Measurements from ENCODE around the gene CFAP97.

The CFAP97 gene

DNA sequence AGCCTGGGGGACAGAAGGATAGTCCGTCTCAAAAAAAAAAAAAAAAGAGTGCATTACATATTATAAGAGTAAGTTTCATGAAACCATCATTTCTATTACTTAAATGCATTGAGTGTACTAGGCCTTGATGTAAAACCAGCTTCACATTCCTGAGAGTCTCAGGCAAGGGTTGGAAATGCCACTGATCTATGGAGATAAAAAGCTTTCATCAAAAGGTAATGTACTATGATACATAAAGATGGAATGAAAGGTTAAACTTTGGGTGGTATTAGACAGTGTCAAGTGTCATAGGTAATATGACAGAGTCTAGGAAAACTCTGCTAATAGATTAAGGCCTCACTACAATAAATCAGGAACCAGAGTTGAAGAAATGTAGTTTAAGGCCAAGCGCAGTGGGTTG lies 7.4 kb downstream of the CFAP97 start:
- DNase-seq, result no peak

DNA sequence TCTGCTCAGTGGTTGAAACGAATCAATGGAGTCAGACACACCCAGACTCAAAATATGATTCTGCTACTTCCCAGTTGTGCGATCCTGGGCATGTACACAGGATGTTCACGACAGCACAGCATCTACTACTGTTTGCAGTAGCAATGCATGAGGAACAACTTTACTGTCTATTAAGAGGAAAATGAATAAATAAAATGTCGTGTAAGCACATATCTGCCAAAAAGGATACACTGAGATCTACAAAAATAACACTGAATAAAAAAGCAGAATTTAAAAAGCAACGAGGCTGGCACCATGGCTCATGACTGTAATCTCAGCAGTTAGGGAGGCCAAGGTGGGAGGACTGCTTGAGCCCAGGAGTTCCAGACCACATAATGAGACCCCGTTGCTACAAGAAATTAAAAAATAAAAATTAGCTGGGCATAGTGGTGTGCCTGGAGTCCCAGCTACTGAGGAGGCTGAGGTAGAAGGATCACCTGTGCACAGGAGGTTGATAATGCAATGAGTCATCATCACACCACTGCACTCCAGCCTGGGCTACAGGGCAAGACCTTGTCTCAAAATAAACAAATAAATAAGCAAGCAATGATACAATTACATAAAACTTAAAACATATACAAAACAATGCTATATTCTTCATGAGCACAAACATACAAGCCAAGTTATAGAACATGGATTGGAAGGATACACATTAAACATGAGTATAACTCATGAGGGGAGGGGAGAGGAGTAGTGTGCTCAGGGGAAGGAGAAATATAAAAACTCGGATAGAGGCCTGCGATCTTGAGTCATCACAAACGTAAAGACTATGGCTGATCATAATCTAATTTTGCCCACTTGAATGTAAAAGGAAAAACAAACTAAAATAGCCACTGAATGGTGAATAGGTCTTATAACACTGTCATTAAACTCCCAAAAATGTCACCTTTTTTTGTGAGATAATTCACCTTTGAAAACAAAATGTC lies 8.6 kb downstream of the CFAP97 start:
- no peak for DNase-seq

DNA sequence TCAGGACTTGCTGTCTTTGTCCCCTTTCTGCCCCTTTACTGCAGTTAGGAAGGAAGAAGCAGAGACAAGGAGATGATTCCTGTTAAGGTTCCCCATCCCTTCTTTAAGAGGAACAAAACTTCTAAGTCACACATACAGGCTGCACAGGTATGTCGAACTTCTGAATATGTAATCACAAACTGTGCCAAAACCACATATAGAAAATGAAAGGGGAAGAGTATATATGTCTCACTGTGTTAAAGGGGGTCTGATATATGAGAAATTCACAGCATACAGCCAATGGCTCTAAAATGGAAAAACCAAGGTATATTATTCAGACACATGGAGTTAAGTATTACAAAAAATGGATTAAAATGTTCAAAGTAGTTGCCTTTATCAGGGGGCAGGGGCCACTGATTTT lies 11.7 kb downstream of the CFAP97 start:
- no peak for DNase-seq

DNA sequence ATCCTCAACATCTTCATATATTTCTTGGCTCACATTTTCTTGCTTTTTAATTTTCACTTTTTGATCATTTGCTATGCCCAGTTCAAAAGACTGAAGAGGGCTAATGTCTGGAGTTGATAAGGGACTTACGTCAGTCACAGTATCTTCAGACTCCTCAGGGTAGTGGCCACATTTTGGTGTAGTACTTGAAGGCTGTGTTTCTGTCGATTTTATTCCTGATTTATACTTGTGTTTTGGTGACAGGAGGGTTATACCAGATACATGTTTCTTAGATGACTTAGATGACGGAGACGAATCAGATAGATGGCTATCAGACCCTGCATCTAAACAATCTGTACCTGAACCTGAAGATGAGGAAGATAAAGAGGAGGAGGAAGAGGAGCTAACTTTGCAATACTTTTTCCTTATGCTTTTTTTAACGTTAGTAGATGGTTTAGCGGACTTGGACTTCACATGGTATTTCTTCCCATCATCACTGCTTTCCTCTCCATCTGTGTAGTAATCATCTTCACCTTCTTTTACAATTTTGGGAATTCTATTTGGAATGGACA lies 13.4 kb downstream of the CFAP97 start:
- no peak for DNase-seq

DNA sequence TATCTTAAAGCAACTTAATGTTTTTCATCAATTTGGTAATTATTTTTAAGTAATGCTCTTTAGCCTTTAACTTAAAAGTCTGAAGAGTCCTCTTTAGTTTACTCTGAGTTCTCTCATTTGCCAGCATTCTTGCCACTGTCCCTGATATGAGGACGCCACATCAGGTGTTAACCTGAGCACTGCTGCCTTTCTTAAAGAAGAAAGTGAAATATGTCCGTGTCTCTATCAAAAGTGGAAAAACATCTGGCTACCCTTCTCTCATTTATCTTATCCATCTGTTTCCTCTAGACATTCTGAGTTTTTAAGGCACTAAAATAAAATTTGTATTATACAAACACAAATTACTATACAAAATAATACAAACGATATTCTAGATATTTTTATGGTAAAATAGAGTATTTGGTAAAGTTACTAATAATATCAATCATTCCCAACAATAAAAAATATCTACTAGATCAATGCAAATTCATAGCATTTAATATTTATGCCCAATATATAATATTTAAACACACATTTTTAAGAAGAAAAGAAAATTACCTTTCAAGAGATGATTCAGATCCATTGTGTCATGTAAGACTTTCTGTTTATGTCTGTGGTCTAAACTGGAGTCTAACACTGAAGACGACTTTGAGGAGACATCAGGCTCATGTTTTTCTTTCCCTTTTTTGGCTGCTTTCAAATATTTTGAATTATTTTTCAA lies 14.0 kb downstream of the CFAP97 start:
- DNase-seq, result no peak

DNA sequence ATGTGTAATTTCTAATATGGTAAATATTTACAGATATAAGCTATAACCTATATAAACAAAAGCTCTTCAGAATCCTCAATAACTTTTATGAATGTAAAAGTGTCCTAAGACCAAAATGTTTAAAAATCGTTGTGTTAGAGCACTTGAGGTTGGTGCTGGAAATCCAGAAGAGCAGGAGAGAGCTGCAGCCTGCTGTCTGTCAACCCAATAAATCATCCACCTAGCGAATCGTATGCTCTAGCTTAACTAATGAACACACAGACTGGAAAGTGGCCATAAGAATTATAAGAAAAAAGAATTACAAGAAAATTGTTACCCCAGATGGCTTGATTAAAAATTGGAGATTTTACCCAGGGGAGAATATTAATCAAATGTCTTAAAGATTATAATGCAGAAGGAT lies 17.0 kb downstream of the CFAP97 start:
- peak in 1 of 2 experiments; percentile 7 for DNase-seq

DNA sequence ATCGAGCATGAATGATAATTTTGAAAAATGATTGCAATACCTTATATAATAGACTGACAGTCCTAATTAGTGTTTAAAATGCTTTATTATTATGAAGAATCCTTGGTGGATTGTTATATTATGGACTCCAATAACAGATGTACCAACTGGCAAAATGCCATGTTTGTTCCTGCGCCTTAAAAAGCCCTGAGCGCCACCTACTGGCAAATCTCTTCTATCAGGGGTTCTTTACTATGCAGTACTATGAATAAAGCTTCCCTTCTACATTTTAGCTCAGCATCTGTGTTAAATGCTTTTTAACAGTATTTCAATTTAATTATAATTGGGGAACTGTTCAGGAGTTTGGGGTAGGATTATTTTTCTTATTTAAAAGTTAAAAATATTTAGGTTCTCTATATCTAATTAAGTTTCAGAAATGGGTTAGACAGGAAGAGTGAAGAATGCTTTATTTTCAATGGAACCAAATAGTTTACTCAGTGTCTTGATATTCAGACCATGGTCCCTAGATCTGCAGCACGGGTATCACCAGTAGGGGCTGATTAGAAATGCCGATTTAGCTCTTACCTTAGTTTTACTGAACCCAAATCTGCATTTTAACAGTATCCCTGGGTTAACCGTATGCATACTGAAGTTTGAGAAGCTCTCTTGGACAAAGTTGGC lies 20.0 kb downstream of the CFAP97 start:
- DNase-seq, result peak; percentile 40 to 76

DNA sequence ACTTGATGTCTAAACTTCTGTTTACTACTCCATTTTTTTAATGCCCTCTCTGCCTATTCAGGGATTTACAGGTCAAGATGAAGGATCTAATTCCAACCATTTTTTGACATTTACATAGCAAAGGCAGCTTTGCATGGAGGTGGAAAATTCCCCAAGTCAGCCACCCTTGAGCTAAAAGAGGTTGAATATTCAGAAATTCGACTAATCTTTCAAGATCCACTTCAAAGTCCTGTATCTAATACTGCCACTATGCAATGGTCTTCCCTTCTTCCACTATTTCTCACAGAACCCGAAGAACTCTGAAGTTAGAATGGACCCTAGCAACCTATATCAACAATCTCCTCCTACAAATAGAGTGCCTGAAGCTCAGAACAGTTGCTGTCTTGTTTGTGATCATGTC lies 21.6 kb downstream of the CFAP97 start:
- no peak for DNase-seq

DNA sequence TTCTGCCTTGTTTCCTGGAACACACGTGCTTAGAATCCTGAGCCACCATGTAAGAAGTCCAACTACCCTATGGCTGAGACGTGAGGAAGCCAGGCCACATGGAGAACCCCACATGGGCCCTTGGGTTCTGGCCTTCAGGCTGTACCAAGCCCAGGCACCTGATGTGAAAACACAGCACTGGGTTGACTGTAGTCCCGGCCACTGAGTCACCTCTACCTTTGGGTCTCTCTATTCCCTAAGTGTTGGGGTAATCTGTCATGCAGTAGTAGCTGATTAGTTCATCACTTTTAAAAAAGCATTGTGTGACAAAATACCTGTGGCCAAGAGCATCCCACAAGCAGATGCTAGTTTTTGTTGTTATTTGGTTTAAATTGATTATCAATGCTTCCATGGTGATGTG lies 24.3 kb downstream of the CFAP97 start:
- DNase-seq, result no peak

DNA sequence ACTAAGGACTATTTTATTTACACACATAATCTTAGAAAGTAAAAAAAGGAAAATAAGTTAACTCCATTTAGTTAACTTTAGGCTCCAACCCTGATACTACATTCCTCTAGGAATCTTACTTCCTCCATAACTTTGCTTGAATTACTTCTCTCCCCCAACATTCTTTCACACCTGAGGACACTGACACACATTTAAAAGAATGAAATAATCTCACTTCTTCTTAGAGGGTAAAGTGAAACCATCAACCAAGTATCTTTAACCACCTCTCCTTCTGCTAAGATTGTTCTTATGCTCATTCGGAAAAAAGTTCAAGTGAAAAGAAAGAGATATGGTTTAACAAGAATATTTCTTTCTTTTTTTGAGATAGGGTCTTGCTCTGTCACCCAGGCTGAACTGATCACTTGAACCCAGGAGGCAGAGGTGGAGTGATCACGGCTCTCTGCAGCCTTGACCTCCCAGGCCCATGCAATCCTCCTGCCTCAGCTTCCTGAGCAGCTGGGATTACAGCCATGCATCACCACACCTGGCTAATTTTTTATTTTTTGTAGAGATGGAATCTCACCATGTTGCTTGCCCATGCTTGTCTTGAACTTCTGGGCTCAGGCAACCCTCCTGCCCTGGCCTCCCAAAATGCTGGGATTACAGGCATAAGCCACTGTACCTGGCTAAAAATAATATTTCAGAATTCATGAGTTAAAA lies 32.3 kb downstream of the CFAP97 start:
- no peak for DNase-seq

DNA sequence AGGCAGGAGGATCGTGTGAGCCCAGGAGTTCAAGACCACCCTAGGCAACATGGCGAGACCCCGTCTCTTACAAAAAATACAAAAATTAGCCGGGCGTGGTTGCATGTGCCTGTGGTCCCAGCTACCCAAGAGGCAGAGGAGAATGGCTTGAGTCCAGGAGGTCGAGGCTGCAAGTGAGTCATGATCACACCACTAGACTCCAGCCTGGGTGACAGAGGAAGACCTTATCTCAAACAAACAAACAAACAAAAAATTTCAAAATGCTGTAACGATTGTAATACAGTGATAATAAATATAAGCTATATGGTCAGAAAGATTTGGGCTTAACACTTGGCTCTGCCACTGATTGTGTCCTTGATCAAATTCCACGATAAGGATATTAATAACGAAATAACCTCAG lies 36.6 kb downstream of the CFAP97 start:
- DNase-seq, result no peak

DNA sequence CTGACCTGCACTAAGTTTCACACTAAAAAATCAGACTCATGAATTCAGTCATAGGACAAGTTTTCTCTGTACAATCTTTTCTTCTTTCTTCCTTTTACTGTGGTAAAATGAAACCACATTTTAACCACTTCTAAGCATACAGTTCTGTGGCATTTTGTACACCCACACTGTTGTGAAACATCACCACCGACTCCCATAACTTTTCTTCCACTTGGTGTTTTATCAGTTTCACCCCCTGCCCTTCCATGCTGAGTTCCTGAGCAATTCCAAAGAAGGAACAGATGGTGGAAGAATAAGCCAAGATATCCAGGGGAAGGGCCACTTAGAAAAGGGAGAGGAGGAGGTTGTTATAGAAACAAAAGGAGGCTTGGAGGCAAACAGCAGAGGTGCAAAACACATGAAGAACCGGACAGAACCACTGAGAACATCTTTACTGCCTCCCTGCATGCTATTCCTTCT lies 38.2 kb downstream of the CFAP97 start:
- DNase-seq, result peak; percentile 2 to 51

DNA sequence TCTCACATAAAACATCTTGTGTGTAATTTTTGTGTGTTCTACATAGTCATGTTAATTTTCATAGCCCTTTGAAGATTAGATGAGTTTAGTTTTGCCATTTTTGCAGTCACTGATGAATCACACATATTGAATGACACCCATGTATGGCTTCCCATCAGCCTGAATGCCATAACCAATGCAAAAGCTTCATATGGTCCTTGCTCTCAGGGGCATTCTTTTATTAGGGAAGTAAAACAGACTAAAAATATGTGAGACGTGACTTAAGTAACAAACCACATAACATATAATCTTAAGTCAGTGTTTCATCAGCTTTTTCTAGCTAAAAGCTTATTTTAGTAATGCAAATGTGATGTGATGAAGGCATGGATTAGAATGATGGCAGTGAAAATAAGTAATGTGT lies 52.5 kb downstream of the CFAP97 start:
- DNase-seq, result no peak

DNA sequence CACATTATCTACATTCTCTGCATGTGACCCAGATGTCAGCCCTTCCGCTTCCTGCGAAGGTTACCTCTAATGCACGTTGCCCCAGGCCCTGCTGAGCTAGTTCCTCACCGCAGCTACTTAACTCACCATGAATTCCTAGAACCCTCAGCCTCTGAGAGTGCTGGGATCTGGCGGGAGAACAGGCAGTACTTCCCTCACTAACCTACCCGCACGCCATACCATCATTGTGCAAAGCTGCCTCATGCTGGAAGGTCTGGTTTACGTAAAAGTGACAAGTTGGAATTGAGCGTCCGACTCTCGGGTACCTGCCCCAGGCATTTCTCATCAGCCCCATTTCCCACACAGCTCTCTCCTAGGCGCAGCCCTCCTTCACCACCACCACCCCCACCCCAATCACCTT lies 54.4 kb downstream of the CFAP97 start:
- DNase-seq, result no peak

DNA sequence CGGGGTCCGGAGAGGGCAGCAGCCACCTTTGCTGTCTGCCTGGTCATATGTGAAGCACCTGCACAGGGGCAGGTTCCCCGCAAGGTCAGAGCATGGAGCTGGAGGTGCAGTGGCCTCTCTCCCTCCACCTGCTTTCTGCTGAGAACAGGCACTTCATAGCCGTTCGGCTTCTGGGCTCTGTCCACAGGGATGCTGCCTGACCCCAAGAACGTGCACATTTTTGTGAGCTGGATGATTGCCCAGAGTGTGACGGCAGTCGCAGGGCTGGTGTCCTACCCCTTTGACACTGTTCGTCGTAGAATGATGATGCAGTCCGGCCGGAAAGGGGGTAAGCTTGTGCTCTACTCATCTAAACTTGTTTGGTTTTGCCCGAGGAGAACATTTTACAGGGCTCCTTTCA lies 58.2 kb downstream of the CFAP97 start:
- DNase-seq, result no peak

DNA sequence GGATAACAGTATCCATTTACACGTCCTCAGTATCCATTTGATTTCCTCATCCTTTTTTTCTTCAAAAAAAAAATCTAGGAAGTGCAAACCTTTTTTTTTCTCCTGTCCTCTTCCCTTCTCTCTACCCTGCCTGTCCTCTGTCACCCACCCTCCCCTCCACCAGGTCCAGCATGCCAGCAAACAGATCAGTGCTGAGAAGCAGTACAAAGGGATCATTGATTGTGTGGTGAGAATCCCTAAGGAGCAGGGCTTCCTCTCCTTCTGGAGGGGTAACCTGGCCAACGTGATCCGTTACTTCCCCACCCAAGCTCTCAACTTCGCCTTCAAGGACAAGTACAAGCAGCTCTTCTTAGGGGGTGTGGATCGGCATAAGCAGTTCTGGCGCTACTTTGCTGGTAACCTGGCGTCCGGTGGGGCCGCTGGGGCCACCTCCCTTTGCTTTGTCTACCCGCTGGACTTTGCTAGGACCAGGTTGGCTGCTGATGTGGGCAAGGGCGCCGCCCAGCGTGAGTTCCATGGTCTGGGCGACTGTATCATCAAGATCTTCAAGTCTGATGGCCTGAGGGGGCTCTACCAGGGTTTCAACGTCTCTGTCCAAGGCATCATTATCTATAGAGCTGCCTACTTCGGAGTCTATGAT lies 59.1 kb downstream of the CFAP97 start:
- DNase-seq, result no peak

DNA sequence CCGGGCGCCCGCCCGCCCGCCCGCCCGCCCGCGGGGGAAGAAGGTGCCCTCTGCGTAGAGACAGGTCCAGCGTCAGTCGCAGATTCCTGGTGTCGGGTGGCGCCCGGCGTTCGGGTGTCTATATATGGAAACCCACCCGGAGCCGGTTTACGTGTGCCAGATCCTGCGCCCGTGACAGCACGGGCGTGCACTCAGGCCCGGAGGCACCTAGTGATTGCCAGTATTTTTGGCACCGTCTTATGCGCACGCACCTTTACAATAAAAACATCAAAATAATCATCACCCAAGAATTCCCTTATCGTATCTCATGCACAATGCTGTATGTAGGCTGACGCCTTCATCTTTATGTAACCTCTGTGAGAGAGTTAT lies 60.2 kb downstream of the CFAP97 start:
- peak in 1 of 2 experiments; percentile 15 for DNase-seq

DNA sequence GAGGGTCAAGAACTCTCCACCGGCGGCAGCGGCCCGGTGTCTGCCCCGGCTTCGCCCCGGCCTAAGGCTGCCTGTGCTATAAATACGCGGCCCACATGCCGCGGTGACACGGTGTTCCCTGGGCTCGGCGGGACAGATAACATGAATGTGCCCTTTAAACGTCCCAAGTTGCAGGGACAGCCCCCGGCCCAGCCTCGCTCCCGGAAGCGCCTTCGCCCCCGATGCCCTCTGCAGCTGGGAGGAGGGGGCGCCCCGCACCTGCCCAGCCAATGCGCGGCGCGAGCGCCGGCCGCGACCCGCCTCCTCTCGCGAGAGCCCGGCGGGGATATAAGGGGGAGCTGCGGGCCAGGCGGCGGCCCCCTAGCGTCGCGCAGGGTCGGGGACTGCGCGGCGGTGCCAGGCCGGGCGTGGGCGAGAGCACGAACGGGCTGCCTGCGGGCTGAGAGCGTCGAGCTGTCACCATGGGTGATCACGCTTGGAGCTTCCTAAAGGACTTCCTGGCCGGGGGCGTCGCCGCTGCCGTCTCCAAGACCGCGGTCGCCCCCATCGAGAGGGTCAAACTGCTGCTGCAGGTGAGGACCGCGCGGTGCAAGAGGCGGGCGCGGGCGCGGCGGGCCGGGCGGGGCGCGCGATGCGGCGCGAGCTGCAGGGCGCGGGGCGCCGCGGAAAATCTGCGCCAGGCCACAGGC lies 60.7 kb downstream of the CFAP97 start, which contains the start of gene SLC25A4:
Gene SLC25A4, plus strand, starts transcription at position 355 of the 689 bp plus-strand sequence. Its CDS starts 107 bp downstream, at position 462.
- peak; percentile 58 to 74 for DNase-seq

DNA sequence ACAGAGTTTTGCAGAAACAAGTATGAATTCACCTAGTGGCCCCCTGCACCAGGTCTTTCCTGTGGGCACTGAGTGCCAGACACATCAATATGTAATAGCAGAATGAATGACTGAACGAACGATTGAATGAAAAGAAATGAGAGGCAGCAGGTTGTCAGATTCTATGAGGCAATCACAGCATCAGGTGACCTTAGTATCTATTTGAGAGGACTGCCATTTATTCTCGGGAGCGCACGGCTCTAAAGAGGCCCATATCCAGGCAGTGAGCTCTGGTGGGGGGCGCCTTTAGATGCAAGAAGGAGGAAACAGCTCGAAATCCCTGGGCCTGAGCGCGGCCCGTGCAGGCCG lies 61.3 kb downstream of the CFAP97 start:
- DNase-seq, result no peak

DNA sequence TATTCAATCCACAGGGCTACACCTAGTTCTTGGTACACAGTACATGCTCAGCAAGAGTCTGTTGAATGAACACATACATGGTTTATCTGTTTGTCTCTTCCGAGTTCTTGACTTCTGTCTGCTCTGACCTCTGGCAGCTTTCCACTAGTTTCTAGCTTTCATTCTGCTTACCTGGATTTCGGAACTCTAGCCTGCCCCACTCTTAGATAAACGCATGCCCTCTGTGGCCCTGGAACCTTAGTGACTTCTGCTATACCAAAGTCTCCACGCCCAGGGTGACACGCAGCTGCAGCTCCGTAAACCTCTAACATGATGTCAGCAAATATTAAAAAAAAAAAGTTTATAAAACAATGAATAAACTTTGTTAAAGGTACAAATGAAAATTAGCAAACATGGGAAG lies 62.0 kb downstream of the CFAP97 start:
- no peak for DNase-seq

DNA sequence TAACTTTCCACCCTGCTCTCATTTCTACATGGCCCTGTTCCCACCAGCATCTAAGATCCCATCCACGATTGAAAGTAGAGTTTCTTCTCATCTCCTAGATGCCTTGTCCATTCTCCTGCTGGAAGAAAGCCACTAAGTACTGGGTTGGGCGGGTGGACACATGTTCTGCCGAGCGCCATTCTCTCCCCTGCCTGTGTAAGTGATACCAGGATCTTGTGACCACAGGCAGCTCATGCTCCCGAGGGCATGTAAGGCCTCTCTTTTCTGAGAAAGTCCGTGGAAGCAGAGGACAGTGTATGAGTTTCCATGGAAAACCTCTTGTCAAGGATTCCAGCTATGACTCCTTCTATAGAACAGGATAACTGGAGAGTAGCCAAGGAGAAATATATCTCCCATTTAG lies 64.1 kb downstream of the CFAP97 start:
- DNase-seq, result no peak

DNA sequence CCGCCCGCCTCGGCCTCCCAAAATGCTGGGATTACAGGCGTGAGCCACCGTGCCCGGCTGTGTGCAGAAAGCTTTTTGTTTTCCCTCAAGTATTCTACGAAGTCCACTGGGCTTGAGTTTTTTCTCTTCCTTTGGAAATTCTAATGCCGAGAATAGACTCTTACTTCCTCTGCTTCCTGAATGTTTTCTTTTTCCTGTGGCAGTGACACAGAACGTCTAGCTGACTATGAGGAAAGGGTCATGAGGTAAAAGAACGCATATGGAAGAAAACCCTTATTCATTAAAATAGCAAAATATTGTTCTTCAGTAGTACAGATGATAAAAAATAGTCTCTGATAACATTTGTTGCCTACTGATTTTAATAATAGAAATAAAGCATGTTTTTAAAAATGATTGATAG lies 65.6 kb downstream of the CFAP97 start:
- DNase-seq, result no peak
